Upper lobe of left lung (tissue), 6 donors: Measurements from ENCODE around the gene SLC17A9. TPM values are rescaled to one million over a fixed set of nuclear protein-coding genes. Genes with fewer than 3 reads are reported as not detected.

ENCODE experiments used
- ATAC-seq, 2 donors: fragments of 200-7000 bp; cut with Tn5 transposase; one replicate each; pipeline ENCODE4 v1.9.1; 2022; ENCODE audit warnings: mild to moderate bottlenecking in 2 of 2, moderate library complexity in 2 of 2; ENCODE audit not compliant: low FRiP score in 2 of 2
- DNase-seq, 2 donors: peaks; one replicate each; pipeline ENCODE4 v3.0.0-alpha.2; 2019 to 2020
- H3K27ac ChIP-seq, 4 donors: fragments of 200-600 bp; sonication (generic); one replicate each; pipeline ENCODE4 v1.5.1; 2016 to 2019
- H3K27me3 ChIP-seq, 4 donors: fragments of 200-600 bp; sonication (generic); one replicate each; pipeline ENCODE4 v1.5.1; 2017 to 2019
- H3K36me3 ChIP-seq, 4 donors: fragments of 200-600 bp; sonication (generic); one replicate each; pipeline ENCODE4 v1.5.1; 2016 to 2019
- H3K4me1 ChIP-seq, 4 donors: fragments of 200-600 bp; sonication (generic); one replicate each; pipeline ENCODE4 v1.5.1; 2018 to 2019
- H3K4me3 ChIP-seq, 4 donors: fragments of 200-600 bp; sonication (generic); one replicate each; pipeline ENCODE4 v1.5.1; 2017 to 2019; ENCODE audit warnings: mild to moderate bottlenecking in 2 of 4, moderate library complexity in 1 of 4
- H3K9me3 ChIP-seq, 4 donors: fragments of 200-600 bp; sonication (generic); one replicate each; pipeline ENCODE4 v1.5.1; 2018 to 2019
- CTCF ChIP-seq, 6 experiments: fragments of 450-650 bp in 4 of 6; fragments of 200-600 bp in 2 of 6; sonication (generic) in 2 of 6; IDR thresholded peaks; one replicate each; pipeline ENCODE4 v1.5.1; 2016 to 2019; ENCODE audit warnings: antibody characterized with exemption in 6 of 6
- EP300 ChIP-seq, 4 donors: sonication (generic); formaldehyde crosslinking; IDR thresholded peaks; one replicate each; pipeline ENCODE4 v1.5.1; 2017; ENCODE audit warnings: antibody characterized with exemption in 4 of 4, control low read depth in 2 of 4
- POLR2A ChIP-seq, 4 donors: fragments of 450-650 bp; IDR thresholded peaks; one replicate each; pipeline ENCODE4 v1.5.1; 2016 to 2017; ENCODE audit warnings: antibody characterized with exemption in 4 of 4, mild to moderate bottlenecking in 2 of 4
- POLR2AphosphoS5 ChIP-seq, 2 donors: sonication (generic); formaldehyde crosslinking; IDR thresholded peaks; one replicate each; pipeline ENCODE4 v1.5.1; 2017; ENCODE audit warnings: antibody characterized with exemption in 2 of 2
- WGBS, 2 donors: methylation state at CpG; one replicate each; pipeline ENCODE4 v1.1.5; 2017 to 2018; 5-methylcytosine and 5-hydroxymethylcytosine counted together
- total RNA-seq, 6 donors: library from RNA; depleted of rRNA in 4 of 6; stranded (reverse); fragments of >200 nt in 4 of 6; gene quantifications; one replicate each; pipeline versions ENCODE4 v1.1.0 to v1.2.1, GENCODE V29; 2016 to 2021
- donor health status: DM: no; HTN: no; CAD: no; lungs with moderate emphysema.
- donor health status: DM: no; HTN: yes; CAD: no; lungs with severe emphysema.

Gene SLC17A9
- total RNA-seq, 6 donors from 2014 or later = 3.8 to 18.5 (median 14.4) TPM

DNA sequence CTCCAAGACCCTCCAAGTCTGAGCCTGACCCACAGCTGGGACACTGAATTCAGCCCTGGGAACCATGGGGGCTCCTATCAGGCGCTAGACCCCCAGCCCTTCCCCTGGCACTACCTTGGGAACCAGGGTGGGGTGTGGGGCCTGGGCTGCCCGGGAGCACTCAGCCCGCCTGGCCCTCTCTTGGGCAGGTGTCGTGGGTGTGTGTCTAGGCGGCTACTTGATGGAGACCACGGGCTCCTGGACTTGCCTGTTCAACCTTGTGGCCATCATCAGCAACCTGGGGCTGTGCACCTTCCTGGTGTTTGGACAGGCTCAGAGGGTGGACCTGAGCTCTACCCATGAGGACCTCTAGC is 14.6 kb downstream of the SLC17A9 start:
- DNase-seq (peak in 1 of 2 donors; percentile 42), ATAC-seq (no peak)
- WGBS, 2 donors = 85% methylated on average over 6 of the region's 6 CpGs; no CpG with 5 or more reads in 1 of the 2 donors
- Histone ChIP-seq H3K4me3 (no peak overlapping the region), H3K27ac (no peak overlapping the region), H3K9me3 (no peaks in the 10 kb centered on the region), H3K27me3 (peaks cover 0 to 6% (median 2%) of the 10 kb centered on the region in 4 donors), H3K4me1 (no peaks in the 10 kb centered on the region), H3K36me3 (peaks cover 0 to 9% (median 4%) of the 10 kb centered on the region in 4 donors)
- TF ChIP-seq CTCF (IDR thresholded peaks at IDR 0.05) = no peak

GRCh38 chr20:62967628-62968351 is 15.3 kb downstream of the SLC17A9 start:
- TF ChIP-seq EP300 (IDR thresholded peaks at IDR 0.05) (no peak), POLR2AphosphoS5 (IDR thresholded peaks at IDR 0.05) (no peak), POLR2A (IDR thresholded peaks at IDR 0.05) (no peak), CTCF (IDR thresholded peaks at IDR 0.05) (no peak)
- peaks cover 4 to 7% (median 4%) of the 10 kb centered on the region in 4 donors for H3K4me1 ChIP-seq
- ATAC-seq (no peak), DNase-seq (peak in 1 of 2 donors; percentile 78)
- H3K9me3 ChIP-seq = no peaks in the 10 kb centered on the region
- 92 to 93% methylated on average over 25 to 27 of the region's 27 CpGs for WGBS, 2 donors
- peaks cover 0 to 8% (median 4%) of the 10 kb centered on the region in 4 donors for H3K27me3 ChIP-seq
- peaks cover 0 to 9% (median 4%) of the 10 kb centered on the region in 4 donors for H3K36me3 ChIP-seq
- H3K4me3 ChIP-seq = no peak overlapping the region
- H3K27ac ChIP-seq = no peak overlapping the region

- Histone ChIP-seq H3K4me1 (peaks cover 7 to 14% (median 8%) of the 10 kb centered on the region in 4 donors), H3K36me3 (peaks cover 0 to 7% (median 3%) of the 10 kb centered on the region in 4 donors), H3K9me3 (no peaks in the 10 kb centered on the region), H3K4me3 (no peak overlapping the region), H3K27me3 (peaks cover 0 to 16% (median 12%) of the 10 kb centered on the region in 4 donors), H3K27ac (no peak overlapping the region)
- TF ChIP-seq POLR2A (IDR thresholded peaks at IDR 0.05) (no peak), POLR2AphosphoS5 (IDR thresholded peaks at IDR 0.05) (no peak), CTCF (IDR thresholded peaks at IDR 0.05) (no peak), EP300 (IDR thresholded peaks at IDR 0.05) (no peak)
- DNase-seq (peak in 1 of 2 donors; percentile 24), ATAC-seq (no peak)
- WGBS, 2 donors = 68 to 74% methylated on average over 16 to 21 of the region's 21 CpGs
Measured at GRCh38 chr20:62968378-62969178, 16.1 kb downstream of the SLC17A9 start.

DNA sequence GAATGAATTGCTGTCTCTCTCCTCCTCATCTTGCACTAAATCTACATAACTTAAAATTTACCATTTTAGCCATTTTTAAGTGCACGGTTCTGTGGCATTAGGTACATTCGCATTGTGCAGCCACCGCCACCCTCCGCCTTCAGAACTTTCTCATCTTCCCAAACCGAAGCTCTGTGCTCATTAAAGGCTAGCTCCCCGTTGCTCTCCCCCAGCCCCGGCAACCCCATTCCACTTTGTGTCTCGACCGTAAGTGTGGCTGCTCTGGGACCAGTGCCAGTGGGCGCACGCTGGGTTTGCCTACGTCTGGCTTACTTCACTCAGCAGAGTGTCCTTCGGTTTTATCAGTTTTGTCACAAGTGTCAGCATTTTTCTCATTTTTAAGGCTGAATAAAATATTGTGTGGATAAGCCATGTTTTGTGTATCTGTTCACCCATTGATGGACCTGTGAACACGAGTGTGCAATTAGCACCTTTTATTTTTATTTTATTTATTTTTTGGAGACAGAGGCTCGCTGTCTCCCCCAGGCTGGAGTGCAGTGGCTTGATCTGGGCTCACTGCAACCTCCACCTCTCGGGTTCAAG is 16.8 kb downstream of the SLC17A9 start:
- TF ChIP-seq EP300 (IDR thresholded peaks at IDR 0.05) = no peak
- TF ChIP-seq POLR2A (IDR thresholded peaks at IDR 0.05) = no peak
- no peak for TF ChIP-seq CTCF (IDR thresholded peaks at IDR 0.05)
- TF ChIP-seq POLR2AphosphoS5 (IDR thresholded peaks at IDR 0.05) = no peak
- Histone ChIP-seq H3K36me3 (no peaks in the 10 kb centered on the region), H3K4me1 (peaks cover 7 to 14% (median 8%) of the 10 kb centered on the region in 4 donors), H3K9me3 (no peaks in the 10 kb centered on the region), H3K27me3 (peaks cover 0 to 19% (median 14%) of the 10 kb centered on the region in 4 donors), H3K27ac (no peak overlapping the region), H3K4me3 (no peak overlapping the region)
- WGBS, 2 donors = 45 to 53% methylated on average over 16 of the region's 16 CpGs
- DNase-seq = peak in 1 of 2 donors; percentile 17
- ATAC-seq = no peak
